ENCODE data around the gene LDAH. TPM values are rescaled to one million over a fixed set of nuclear protein-coding genes. Genes with fewer than 3 reads are reported as not detected.

The LDAH gene
- total and polyA plus RNA-seq, 10 of the 15 experiments (the other 5 are each of a cell fraction or from before 2014, with no cell fraction given), result 17.9 to 44.7 (median 30.0) TPM

- Histone ChIP-seq H3K36me3 (ENCODE audit: control insufficient read depth in 2 of 2, insufficient read depth in 2 of 2, low read length in 1 of 2) (no peaks in the 10 kb centered on the region), H3K9ac (ENCODE audit: control insufficient read depth, insufficient read depth, low read length) (no peak overlapping the region), H3K4me3 (no peak overlapping the region), H3K4me1 (ENCODE audit: control insufficient read depth, insufficient read depth, low read length) (peaks cover 13% of the 10 kb centered on the region; the same call in 1 of the 2 replicates), H3K27ac (ENCODE audit: control insufficient read depth, insufficient read depth) (no peak overlapping the region), H4K20me1 (ENCODE audit: control insufficient read depth, insufficient read depth) (no peaks in the 10 kb centered on the region), H3K27me3 (replicated peaks in 1 of 2; ENCODE audit: control insufficient read depth in 2 of 2, insufficient read depth in 2 of 2, low read length in 1 of 2) (peaks cover 22 to 33% of the 10 kb centered on the region in 2 experiments), H2AFZ (ENCODE audit: control insufficient read depth, low read depth, low read length) (no peak overlapping the region), H3K79me2 (ENCODE audit: control insufficient read depth, insufficient read depth, low read length) (no peaks in the 10 kb centered on the region), H3K4me2 (ENCODE audit: control insufficient read depth, insufficient read depth) (no peak overlapping the region), H3K9me3 (replicated peaks; ENCODE audit: control insufficient read depth, insufficient read depth, low read length) (no peaks in the 10 kb centered on the region; the same call in 2 of the 3 replicates)
- WGBS (ENCODE audit: insufficient coverage, insufficient replicate concordance, low lambda C conversion rate, missing lambda C conversion rate), result 65% methylated on average over 6 of the region's 6 CpGs
- in situ Hi-C loops (cut with MboI), result loop anchor here (25.0 kb wide), 1 partner anchor 444 kb away; the partner anchor contains the start of gene TDRD15
- no peak for FAIRE-seq
- ChIA-PET POLR2A (no interaction called here), RAD21 (ENCODE audit: unreplicated experiment) (no interaction called here), SMC1A (ENCODE audit: uncharacterized antibody, unreplicated experiment) (no interaction called here), CTCF (no interaction called here)
- no TSS peak for BruUV-seq (replicated peaks)
- ATAC-seq, result no peak
- DNase-seq (ENCODE audit: low read depth, low spot score), result no peak
- intact Hi-C loops (cut with micrococcal nuclease; ENCODE audit: unreplicated experiment), result no loop called here
- TF ChIP-seq EZH2 (IDR thresholded peaks at IDR 0.05; ENCODE audit: borderline replicate concordance, control insufficient read depth, low read depth, low read length) (no peak), YY1 (IDR thresholded peaks at IDR 0.05; ENCODE audit: low read depth, low read length) (no peak), CBX3 (IDR thresholded peaks at IDR 0.05; ENCODE audit: borderline replicate concordance, low read depth) (no peak), SREBF2 (IDR thresholded peaks at IDR 0.05; ENCODE audit: low read length) (no peak), STAT3 (IDR thresholded peaks at IDR 0.05; ENCODE audit: low read depth, low read length) (no peak), HDAC6 (IDR thresholded peaks at IDR 0.05; ENCODE audit: unreplicated experiment) (no peak), POU2F2 (IDR thresholded peaks at IDR 0.05; ENCODE audit: borderline replicate concordance, low read depth, low read length) (no peak), EP300 (IDR thresholded peaks at IDR 0.05; ENCODE audit: borderline replicate concordance in 1 of 2, control insufficient read depth in 1 of 2, low read depth in 2 of 2, low read length in 2 of 2) (no peak), NRF1 (conservative IDR thresholded peaks at IDR 0.05; ENCODE audit: low read depth, low read length) (no peak), PKNOX1 (IDR thresholded peaks at IDR 0.05) (no peak), SUPT20H (IDR thresholded peaks at IDR 0.05; ENCODE audit: borderline replicate concordance, control insufficient read depth, low read depth, low read length) (no peak), RAD21 (IDR thresholded peaks at IDR 0.05; ENCODE audit: insufficient read depth, low read depth, low read length) (no peak), BMI1 (IDR thresholded peaks at IDR 0.05; ENCODE audit: borderline replicate concordance) (no peak), HCFC1 (IDR thresholded peaks at IDR 0.05; ENCODE audit: low read length) (no peak), ZNF592 (IDR thresholded peaks at IDR 0.05) (no peak)
- TF ChIP-seq, protein P1, sequence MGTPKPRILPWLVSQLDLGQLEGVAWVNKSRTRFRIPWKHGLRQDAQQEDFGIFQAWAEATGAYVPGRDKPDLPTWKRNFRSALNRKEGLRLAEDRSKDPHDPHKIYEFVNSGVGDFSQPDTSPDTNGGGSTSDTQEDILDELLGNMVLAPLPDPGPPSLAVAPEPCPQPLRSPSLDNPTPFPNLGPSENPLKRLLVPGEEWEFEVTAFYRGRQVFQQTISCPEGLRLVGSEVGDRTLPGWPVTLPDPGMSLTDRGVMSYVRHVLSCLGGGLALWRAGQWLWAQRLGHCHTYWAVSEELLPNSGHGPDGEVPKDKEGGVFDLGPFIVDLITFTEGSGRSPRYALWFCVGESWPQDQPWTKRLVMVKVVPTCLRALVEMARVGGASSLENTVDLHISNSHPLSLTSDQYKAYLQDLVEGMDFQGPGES (IDR thresholded peaks at IDR 0.05), result no peak
- TF ChIP-seq, protein P2, sequence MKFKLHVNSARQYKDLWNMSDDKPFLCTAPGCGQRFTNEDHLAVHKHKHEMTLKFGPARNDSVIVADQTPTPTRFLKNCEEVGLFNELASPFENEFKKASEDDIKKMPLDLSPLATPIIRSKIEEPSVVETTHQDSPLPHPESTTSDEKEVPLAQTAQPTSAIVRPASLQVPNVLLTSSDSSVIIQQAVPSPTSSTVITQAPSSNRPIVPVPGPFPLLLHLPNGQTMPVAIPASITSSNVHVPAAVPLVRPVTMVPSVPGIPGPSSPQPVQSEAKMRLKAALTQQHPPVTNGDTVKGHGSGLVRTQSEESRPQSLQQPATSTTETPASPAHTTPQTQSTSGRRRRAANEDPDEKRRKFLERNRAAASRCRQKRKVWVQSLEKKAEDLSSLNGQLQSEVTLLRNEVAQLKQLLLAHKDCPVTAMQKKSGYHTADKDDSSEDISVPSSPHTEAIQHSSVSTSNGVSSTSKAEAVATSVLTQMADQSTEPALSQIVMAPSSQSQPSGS (IDR thresholded peaks at IDR 0.05; ENCODE audit: low read length), result no peak
Measured at GRCh38 chr2:20668451-20668850, 154.4 kb downstream of the LDAH start.

All from GM12878 (cell line).